GM15510 (cell line): Measurements from ENCODE around the gene FILIP1L.

Source experiments
- POLR2A ChIP-seq: IDR thresholded peaks from 3 replicates; pipeline ENCODE4 v1.6.1; 2011; ENCODE audit warnings: borderline replicate concordance; ENCODE audit not compliant: insufficient read length; ENCODE audit errors: extremely low read depth

FILIP1L gene

GRCh38 chr3:100006570-100007271 lies 107.6 kb downstream of the FILIP1L start:
- TF ChIP-seq POLR2A: no peak

- TF ChIP-seq POLR2A: no peak
Observed at GRCh38 chr3:100005665-100006393, 108.5 kb downstream of the FILIP1L start.

GRCh38 chr3:100004931-100005330 lies 109.4 kb downstream of the FILIP1L start:
- TF ChIP-seq POLR2A: no peak

GRCh38 chr3:100003609-100004503 lies 110.4 kb downstream of the FILIP1L start:
- no peak for TF ChIP-seq POLR2A

GRCh38 chr3:100002599-100003350 lies 111.5 kb downstream of the FILIP1L start:
- no peak for TF ChIP-seq POLR2A

GRCh38 chr3:100001526-100002270 lies 112.6 kb downstream of the FILIP1L start:
- TF ChIP-seq POLR2A: no peak

GRCh38 chr3:100001083-100001482 lies 113.2 kb downstream of the FILIP1L start:
- no peak for TF ChIP-seq POLR2A

GRCh38 chr3:99999536-99999935 lies 114.8 kb downstream of the FILIP1L start:
- no peak for TF ChIP-seq POLR2A

- TF ChIP-seq POLR2A: no peak
Observed at GRCh38 chr3:99997293-99997692, 117.0 kb downstream of the FILIP1L start.

GRCh38 chr3:99990179-99990578 lies 124.1 kb downstream of the FILIP1L start:
- TF ChIP-seq POLR2A: no peak

GRCh38 chr3:99984668-99985067 lies 129.6 kb downstream of the FILIP1L start:
- no peak for TF ChIP-seq POLR2A

- no peak for TF ChIP-seq POLR2A
Observed at GRCh38 chr3:99984139-99984538, 130.2 kb downstream of the FILIP1L start.

GRCh38 chr3:99982650-99983049 lies 131.7 kb downstream of the FILIP1L start:
- no peak for TF ChIP-seq POLR2A

- TF ChIP-seq POLR2A: no peak
Observed at GRCh38 chr3:99981138-99981537, 133.2 kb downstream of the FILIP1L start.
